ENCODE measurements around the gene FPR2. TPM values are rescaled to one million over a fixed set of nuclear protein-coding genes. Genes with fewer than 3 reads are reported as not detected.

The FPR2 gene
- total and polyA plus RNA-seq, 3 donors from 2014 or later = 0.19 to 1.3 (median 0.31) TPM

DNA sequence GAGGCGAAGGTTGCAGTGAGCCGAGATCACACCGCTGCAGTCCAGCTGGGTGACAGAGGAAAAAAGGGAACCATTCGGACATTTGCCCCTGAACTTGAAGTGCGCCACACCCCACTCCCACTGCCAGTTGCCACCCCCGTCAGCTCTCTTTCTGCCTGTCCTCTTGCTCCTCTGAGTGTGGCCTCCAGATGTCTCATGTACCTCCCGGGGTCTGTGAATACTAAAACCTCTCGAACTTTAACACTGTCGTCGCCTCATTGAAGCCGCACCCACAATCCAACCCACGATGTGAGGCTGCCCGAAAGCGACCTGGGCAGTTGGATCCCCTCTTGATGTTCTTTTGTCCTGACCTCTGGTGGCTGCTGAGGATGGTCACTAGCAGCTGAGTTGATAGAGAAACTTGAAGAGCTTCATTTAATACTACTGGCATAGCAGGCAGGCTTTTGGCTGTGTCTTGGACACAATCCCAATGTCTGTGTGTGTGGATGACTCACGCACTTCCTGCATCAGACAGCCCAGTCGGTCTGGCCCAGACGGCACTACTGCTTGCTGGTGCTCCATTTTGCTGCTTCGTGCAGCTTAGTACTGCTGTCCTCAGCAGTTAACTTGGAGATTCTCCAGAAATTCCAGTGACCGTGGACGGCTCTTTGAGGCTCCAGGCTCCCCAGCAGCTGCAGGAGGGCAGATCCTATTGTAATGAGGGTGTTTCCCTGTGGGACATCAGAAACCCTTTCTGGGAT, 38.2 kb downstream of the FPR2 start:
- Histone ChIP-seq H3K27me3 (no peaks in the 10 kb centered on the region), H3K36me3 (ENCODE audit: low read depth, missing control alignments) (no peaks in the 10 kb centered on the region), H3K4me3 (no peak overlapping the region), H3K4me1 (peaks cover 62% of the 10 kb centered on the region), H3K9me3 (no peaks in the 10 kb centered on the region), H3K27ac (peak overlapping the region; percentile 78 to 82)
- TF ChIP-seq, protein P1, sequence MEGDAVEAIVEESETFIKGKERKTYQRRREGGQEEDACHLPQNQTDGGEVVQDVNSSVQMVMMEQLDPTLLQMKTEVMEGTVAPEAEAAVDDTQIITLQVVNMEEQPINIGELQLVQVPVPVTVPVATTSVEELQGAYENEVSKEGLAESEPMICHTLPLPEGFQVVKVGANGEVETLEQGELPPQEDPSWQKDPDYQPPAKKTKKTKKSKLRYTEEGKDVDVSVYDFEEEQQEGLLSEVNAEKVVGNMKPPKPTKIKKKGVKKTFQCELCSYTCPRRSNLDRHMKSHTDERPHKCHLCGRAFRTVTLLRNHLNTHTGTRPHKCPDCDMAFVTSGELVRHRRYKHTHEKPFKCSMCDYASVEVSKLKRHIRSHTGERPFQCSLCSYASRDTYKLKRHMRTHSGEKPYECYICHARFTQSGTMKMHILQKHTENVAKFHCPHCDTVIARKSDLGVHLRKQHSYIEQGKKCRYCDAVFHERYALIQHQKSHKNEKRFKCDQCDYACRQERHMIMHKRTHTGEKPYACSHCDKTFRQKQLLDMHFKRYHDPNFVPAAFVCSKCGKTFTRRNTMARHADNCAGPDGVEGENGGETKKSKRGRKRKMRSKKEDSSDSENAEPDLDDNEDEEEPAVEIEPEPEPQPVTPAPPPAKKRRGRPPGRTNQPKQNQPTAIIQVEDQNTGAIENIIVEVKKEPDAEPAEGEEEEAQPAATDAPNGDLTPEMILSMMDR (IDR thresholded peaks at IDR 0.05) = peak in 1 of 3 experiments; percentile 1
- no peak for TF ChIP-seq POLR2A (IDR thresholded peaks at IDR 0.05)
- intact Hi-C loops (cut with DNase I; ENCODE audit: low total_unique reads) = no loop called here
- peak; percentile 93 for DNase-seq
- 30 to 49% methylated on average over 14 to 20 of the region's 20 CpGs for WGBS, 2 donors

DNA sequence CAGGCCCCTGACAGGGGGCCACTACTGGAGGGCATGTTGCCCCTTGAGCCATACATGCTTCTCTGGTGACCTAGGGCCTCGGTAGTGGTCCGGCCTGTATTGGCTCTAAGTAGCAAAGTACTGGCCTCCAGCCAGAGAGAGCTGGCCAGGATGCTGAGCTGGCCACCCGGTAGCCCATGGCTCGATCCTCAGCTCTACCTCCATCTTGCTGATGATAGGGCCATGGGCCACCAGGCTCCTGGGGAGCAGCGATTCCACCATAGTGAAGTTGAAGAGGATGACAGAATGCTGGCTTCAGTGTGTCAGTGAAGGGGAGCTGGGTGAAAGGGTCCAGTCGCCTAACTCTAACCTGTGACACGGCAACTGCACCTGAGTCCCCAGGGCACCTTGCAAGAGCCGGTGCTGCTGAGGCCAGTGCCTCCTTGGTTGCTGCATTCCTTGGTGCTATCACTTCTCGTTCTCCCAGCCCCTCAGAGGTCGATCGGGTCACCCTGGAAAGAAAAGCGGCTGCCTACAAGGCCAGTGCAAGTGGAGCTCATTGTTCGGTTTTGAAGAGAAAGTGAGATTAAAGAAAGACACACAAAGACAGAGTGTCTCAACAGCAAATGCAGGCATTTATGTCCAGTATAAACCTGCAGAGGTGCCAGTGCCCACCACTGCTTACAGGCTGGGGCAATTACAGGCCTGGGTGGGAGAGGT, 38.9 kb downstream of the FPR2 start:
- H3K4me1 ChIP-seq = peaks cover 55% of the 10 kb centered on the region
- no peaks in the 10 kb centered on the region for H3K36me3 ChIP-seq (ENCODE audit: low read depth, missing control alignments)
- H3K4me3 ChIP-seq = no peak overlapping the region
- H3K9me3 ChIP-seq = no peaks in the 10 kb centered on the region
- WGBS, 2 donors = 28 to 36% methylated on average over 9 to 13 of the region's 13 CpGs
- intact Hi-C loops (cut with DNase I; ENCODE audit: low total_unique reads) = no loop called here
- no peaks in the 10 kb centered on the region for H3K27me3 ChIP-seq
- TF ChIP-seq, protein P1 (IDR thresholded peaks at IDR 0.05) = no peak
- TF ChIP-seq POLR2A (IDR thresholded peaks at IDR 0.05) = no peak
- peak overlapping the region; percentile 78 to 82 for H3K27ac ChIP-seq
- DNase-seq = peak; percentile 32

DNA sequence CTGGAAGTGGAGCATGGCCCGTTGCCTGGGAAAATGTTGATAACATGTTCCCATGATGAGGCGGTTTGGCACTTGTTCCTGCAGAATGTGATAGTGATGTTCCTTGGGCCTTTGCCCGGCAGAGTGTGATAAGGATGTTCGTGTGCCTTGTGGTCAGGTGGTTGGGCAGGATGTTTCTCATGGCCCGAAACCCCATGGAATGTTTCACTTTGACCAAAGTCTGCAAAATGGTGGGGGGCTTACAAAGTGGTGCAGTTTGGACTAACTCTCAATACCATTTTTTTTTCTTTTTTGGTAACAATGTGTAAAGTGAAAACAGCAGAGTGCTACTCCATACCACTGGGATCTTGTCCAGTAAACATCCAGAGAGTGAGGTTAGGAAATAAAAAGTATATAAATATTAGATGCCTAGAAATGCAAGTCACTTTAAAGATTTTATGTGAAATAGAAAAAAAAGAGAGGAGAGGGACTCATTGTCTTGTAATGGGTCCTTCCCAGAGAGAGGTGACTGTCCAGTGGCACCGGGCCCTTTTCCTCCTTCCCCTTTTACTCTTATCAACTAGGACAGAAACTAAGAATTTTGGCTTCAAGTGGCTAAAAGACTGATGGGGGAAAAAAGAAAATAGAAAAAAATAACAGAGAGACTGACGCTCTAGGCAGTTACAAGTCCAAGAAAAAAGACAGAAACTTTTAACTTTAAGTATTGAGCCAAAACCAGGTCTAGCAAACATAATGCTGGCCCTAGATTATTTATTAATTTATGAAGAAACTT, 39.7 kb downstream of the FPR2 start:
- peak; percentile 98 for DNase-seq
- Histone ChIP-seq H3K4me1 (peaks cover 53% of the 10 kb centered on the region), H3K9me3 (no peaks in the 10 kb centered on the region), H3K27ac (peak overlapping the region; percentile 78 to 82), H3K36me3 (ENCODE audit: low read depth, missing control alignments) (no peaks in the 10 kb centered on the region), H3K4me3 (no peak overlapping the region), H3K27me3 (no peaks in the 10 kb centered on the region)
- intact Hi-C loops (cut with DNase I; ENCODE audit: low total_unique reads) = no loop called here
- TF ChIP-seq, protein P1 (IDR thresholded peaks at IDR 0.05) = no peak
- TF ChIP-seq POLR2A (IDR thresholded peaks at IDR 0.05) = no peak
- 28 to 47% methylated on average over 7 of the region's 7 CpGs for WGBS, 2 donors

DNA sequence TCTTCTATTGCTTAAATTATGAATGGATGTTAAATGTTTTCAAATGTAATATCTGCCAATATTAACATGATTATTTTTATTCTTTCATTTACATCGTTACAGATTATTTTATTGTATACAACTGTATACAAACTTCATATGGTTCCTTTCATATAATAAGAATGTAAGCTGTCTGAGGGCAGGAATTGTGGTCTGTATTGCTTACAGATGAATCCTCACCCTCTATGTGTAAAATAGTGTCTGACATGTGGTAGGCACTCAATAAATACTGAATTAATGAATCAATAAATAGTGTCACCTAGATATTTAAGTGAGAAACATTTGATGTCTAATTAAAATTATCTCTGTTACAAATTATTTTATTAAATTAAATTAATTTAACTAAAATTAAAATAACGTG, 41.8 kb downstream of the FPR2 start:
- H3K27ac ChIP-seq = no peak overlapping the region
- no peak overlapping the region for H3K4me3 ChIP-seq
- 85% methylated on average over 2 of the region's 2 CpGs for WGBS, 2 donors
- H3K9me3 ChIP-seq = no peaks in the 10 kb centered on the region
- TF ChIP-seq, protein P1 (IDR thresholded peaks at IDR 0.05) = no peak
- TF ChIP-seq POLR2A (IDR thresholded peaks at IDR 0.05) = no peak
- intact Hi-C loops (cut with DNase I; ENCODE audit: low total_unique reads) = no loop called here
- H3K4me1 ChIP-seq = peaks cover 56% of the 10 kb centered on the region
- H3K27me3 ChIP-seq = no peaks in the 10 kb centered on the region
- no peaks in the 10 kb centered on the region for H3K36me3 ChIP-seq (ENCODE audit: low read depth, missing control alignments)
- DNase-seq = no peak
